Stimulated activated CD8-positive, alpha-beta memory T cell treated with anti-CD3 and anti-CD28 coated beads, Interleukin-15, amount 100 ng/mL, for 4 hours (primary cell): Measurements from ENCODE around the gene SFR1.

Experiments used
- DNase-seq, 2 donors: peaks; one replicate each; pipeline ENCODE4 v3.0.0-alpha.2; 2020; ENCODE audit warnings: low read depth in 2 of 2

The SFR1 gene

GRCh38 chr10:104121485-104122224 is at the start of gene SFR1:
Gene SFR1 (plus strand): TSS chr10:104122171. CDS start chr10:104122184, 13 bp downstream.
- peak; percentile 97 to 99 for DNase-seq

- DNase-seq = no peak
These were observed 49.2 kb upstream of the SFR1 start for GRCh38 chr10:104072786-104073185.

GRCh38 chr10:104074505-104074904 is 47.5 kb upstream of the SFR1 start:
- DNase-seq = no peak

GRCh38 chr10:104076743-104077160 is 45.2 kb upstream of the SFR1 start:
- no peak for DNase-seq

GRCh38 chr10:104077247-104077646 is 44.7 kb upstream of the SFR1 start:
- no peak for DNase-seq

GRCh38 chr10:104077663-104078151 is 44.3 kb upstream of the SFR1 start:
- DNase-seq = no peak

- DNase-seq = no peak
These were observed 41.2 kb upstream of the SFR1 start for GRCh38 chr10:104080762-104081161.

GRCh38 chr10:104081998-104082397 is 40.0 kb upstream of the SFR1 start:
- no peak for DNase-seq

GRCh38 chr10:104084482-104085142 is 37.4 kb upstream of the SFR1 start:
- no peak for DNase-seq

- no peak for DNase-seq
These were observed 36.1 kb upstream of the SFR1 start, which contains the start of gene COL17A1 for GRCh38 chr10:104085801-104086400. Gene COL17A1 (minus strand): TSS chr10:104085880. CDS start chr10:104080673, 5,207 bp downstream.

GRCh38 chr10:104088239-104088638 is 33.7 kb upstream of the SFR1 start:
- no peak for DNase-seq

GRCh38 chr10:104089621-104090020 is 32.4 kb upstream of the SFR1 start:
- no peak for DNase-seq

- DNase-seq = no peak
These were observed 31.4 kb upstream of the SFR1 start for GRCh38 chr10:104090611-104091010.

- no peak for DNase-seq
These were observed 29.2 kb upstream of the SFR1 start for GRCh38 chr10:104092749-104093148.

- DNase-seq = no peak
These were observed 25.3 kb upstream of the SFR1 start for GRCh38 chr10:104096692-104097091.

- no peak for DNase-seq
These were observed 23.5 kb upstream of the SFR1 start for GRCh38 chr10:104098358-104098925.

GRCh38 chr10:104099269-104099668 is 22.7 kb upstream of the SFR1 start:
- DNase-seq = no peak

- no peak for DNase-seq
These were observed 22.0 kb upstream of the SFR1 start for GRCh38 chr10:104099941-104100340.

GRCh38 chr10:104100795-104101194 is 21.2 kb upstream of the SFR1 start:
- DNase-seq = no peak

- no peak for DNase-seq
These were observed 20.1 kb upstream of the SFR1 start for GRCh38 chr10:104101902-104102301.

GRCh38 chr10:104103956-104104355 is 18.0 kb upstream of the SFR1 start:
- DNase-seq = no peak

GRCh38 chr10:104104418-104104817 is 17.6 kb upstream of the SFR1 start:
- no peak for DNase-seq
